Muscle of leg (tissue), 16 donors: ENCODE data around the gene KLF1. TPM values are rescaled to one million over a fixed set of nuclear protein-coding genes. Genes with fewer than 3 reads are reported as not detected.

ENCODE experiments used
- DNase-seq: peaks from one replicate; pipeline ENCODE4 v3.0.0; 2013
- H3K27ac ChIP-seq: one replicate; pipeline ENCODE4 v1.5.1; 2013; ENCODE audit warnings: mild to moderate bottlenecking, low read length, control low read depth
- H3K27me3 ChIP-seq: one replicate; pipeline ENCODE4 v1.6.1; 2013; ENCODE audit warnings: low read length; ENCODE audit not compliant: control insufficient read depth, insufficient read depth
- H3K36me3 ChIP-seq: one replicate; pipeline ENCODE4 v1.6.1; 2013; ENCODE audit warnings: low read length; ENCODE audit not compliant: control insufficient read depth, insufficient read depth
- H3K4me1 ChIP-seq: one replicate; pipeline ENCODE4 v1.6.1; 2013; ENCODE audit warnings: low read length; ENCODE audit not compliant: control insufficient read depth, insufficient read depth
- H3K4me3 ChIP-seq: one replicate; pipeline ENCODE4 v1.5.1; 2013; ENCODE audit warnings: low read length, control low read depth
- H3K9me3 ChIP-seq: replicated peaks from 2 replicates; pipeline ENCODE4 v1.6.1; 2013; ENCODE audit warnings: low read depth, low read length; ENCODE audit not compliant: control insufficient read depth
- WGBS: methylation state at CpG from one replicate; pipeline ENCODE4 v1.1.5; 2013; ENCODE audit warnings: missing lambda C conversion rate; ENCODE audit not compliant: insufficient coverage; 5-methylcytosine and 5-hydroxymethylcytosine counted together
- long read RNA-seq, 11 donors: transcript quantifications; one replicate each; lab custom pipeline, GENCODE V29; 2026
- polyA plus RNA-seq, 8 donors: library from polyadenylated mRNA; unstranded; fragments of 120-200 nt; gene quantifications; one replicate each; pipeline versions ENCODE4 v1.2.1 to v1.2.3, GENCODE V29; 2013; ENCODE audit warnings: inconsistent platforms in 1 of 8, low replicate concordance in 1 of 8; ENCODE audit not compliant: insufficient read length in 8 of 8, insufficient read depth in 1 of 8
- total RNA-seq: library from RNA; stranded (reverse); fragments of 120-200 nt; gene quantifications from one replicate; pipeline ENCODE4 v1.2.4, GENCODE V29; 2013

KLF1 gene
- total RNA-seq (0.31 TPM), polyA plus RNA-seq (1 to 10 TPM in 4 of 8 donors, under 1 TPM in 4; 0.32 to 1.5 (median 1.0) TPM)
- long read RNA-seq, donor 1 = 0 reads
- long read RNA-seq, donor 2 = 0 reads
- long read RNA-seq, donor 3, partial matches to known transcripts = 0 of 1 reads
- long read RNA-seq, donor 3, other reads (novel, unspliced or antisense) = 0 of 1 reads
- long read RNA-seq, donor 4 = 0 reads
- long read RNA-seq, donor 5, partial matches to known transcripts = 0 of 2 reads
- long read RNA-seq, donor 5, other reads (novel, unspliced or antisense) = 0 of 2 reads
- long read RNA-seq, donor 6 = 0 reads
- long read RNA-seq, donor 7, partial matches to known transcripts = 0 of 1 reads
- long read RNA-seq, donor 7, other reads (novel, unspliced or antisense) = 0 of 1 reads
- long read RNA-seq, donor 8 = 0 reads
- long read RNA-seq, donor 9 = 0 reads
- long read RNA-seq, donor 10 = 0 reads
- long read RNA-seq, donor 11 = 0 reads

- DNase-seq = no peak
- no peak within 1 kb of the TSS for H3K4me3 ChIP-seq
- H3K9me3 ChIP-seq = peaks cover 5% of the 10 kb centered on the region
- H3K36me3 ChIP-seq = peaks cover 3% of the 10 kb centered on the region
- no peak within 1 kb of the TSS for H3K27ac ChIP-seq
- peaks cover 25% of the 10 kb centered on the region for H3K4me1 ChIP-seq
- H3K27me3 ChIP-seq = peaks cover 50% of the 10 kb centered on the region
- WGBS = 51% methylated on average over 11 of the region's 17 CpGs
These were observed at the start of gene KLF1 for GRCh38 chr19:12886969-12887747. Gene KLF1 (minus strand): TSS chr19:12887201. CDS start chr19:12887140, 61 bp downstream.

- no peaks in the 10 kb centered on the region for H3K9me3 ChIP-seq
- H3K27ac ChIP-seq = no peak overlapping the region
- H3K4me3 ChIP-seq = no peak overlapping the region
- H3K4me1 ChIP-seq = peaks cover 40% of the 10 kb centered on the region
- no peak for DNase-seq
- H3K27me3 ChIP-seq = no peaks in the 10 kb centered on the region
- 77% methylated on average over 4 of the region's 7 CpGs for WGBS
- peaks cover 23% of the 10 kb centered on the region for H3K36me3 ChIP-seq
These were observed 49.6 kb upstream of the KLF1 start for GRCh38 chr19:12936582-12936981.

DNA sequence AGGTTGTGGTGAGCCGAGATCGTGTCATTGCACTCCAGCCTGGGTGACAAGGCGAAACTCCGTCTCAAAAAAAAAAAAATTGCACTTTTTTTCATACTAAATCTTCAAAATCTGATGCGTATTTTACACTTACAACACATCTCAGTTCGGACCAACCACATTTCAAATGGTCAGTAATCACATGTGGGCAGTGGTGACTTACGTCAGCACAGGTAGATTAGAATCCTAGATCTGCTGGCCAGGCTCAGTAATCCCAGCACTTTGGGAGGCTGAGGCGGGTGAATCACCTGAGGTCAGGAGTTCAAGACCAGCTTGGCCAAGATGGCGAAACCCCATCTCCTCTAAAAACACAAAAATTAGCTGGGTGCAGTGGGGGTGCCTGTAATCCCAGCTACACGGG, 48.1 kb upstream of the KLF1 start:
- peaks cover 18% of the 10 kb centered on the region for H3K36me3 ChIP-seq
- no peak overlapping the region for H3K27ac ChIP-seq
- H3K4me3 ChIP-seq = no peak overlapping the region
- H3K9me3 ChIP-seq = no peaks in the 10 kb centered on the region
- peaks cover 30% of the 10 kb centered on the region for H3K4me1 ChIP-seq
- 89% methylated on average over 4 of the region's 10 CpGs for WGBS
- no peaks in the 10 kb centered on the region for H3K27me3 ChIP-seq
- DNase-seq = no peak

DNA sequence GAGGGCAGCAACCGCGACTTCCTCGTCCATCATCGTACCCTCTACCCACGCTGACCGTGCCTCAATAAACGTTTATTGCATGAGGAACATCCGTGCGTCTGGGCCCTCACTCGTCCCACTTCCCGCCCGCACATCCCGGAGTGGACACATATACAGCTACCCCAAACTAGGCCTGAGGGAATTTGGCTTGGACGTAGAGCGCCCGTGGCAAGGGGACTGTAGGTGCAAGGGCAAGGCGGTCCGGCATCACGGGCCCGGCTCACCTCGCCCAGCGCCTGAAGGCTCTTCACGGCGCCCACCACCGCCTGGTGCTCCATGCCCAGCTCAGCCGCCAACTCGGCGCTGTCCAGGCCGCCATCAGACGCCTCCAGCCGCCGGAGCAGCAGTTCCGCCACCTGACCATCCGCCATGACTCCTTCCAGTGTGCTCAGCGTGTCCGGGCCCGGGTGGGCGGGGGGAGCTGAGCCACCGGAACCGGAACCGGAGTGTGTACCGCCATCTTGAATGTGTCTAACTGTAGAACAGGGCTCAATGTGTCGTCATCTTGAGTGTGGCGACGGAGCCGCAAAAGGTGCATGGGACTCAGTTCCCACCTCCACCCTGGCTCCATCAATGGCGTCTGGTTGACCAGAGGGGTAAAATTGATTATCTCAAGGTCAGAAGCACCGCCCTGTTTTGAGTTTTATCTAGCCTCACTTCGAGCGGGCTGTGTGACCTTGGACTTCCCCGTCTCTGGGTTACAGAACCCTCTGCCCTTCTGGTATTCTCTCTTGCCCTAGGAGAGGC, 46.5 kb upstream of the KLF1 start, which contains the start of gene FARSA:
TSS of gene FARSA (minus strand) at position 425 of the 786 bp plus-strand sequence. CDS start at position 410, 15 bp downstream.
- WGBS = 5% methylated on average over 45 of the region's 51 CpGs
- Histone ChIP-seq H3K27me3 (no peaks in the 10 kb centered on the region), H3K4me3 (peak within 1 kb of the TSS; percentile 87), H3K27ac (peak within 1 kb of the TSS; percentile 71), H3K9me3 (no peaks in the 10 kb centered on the region), H3K4me1 (peaks cover 21% of the 10 kb centered on the region), H3K36me3 (peaks cover 24% of the 10 kb centered on the region)
- peak; percentile 97 for DNase-seq

DNA sequence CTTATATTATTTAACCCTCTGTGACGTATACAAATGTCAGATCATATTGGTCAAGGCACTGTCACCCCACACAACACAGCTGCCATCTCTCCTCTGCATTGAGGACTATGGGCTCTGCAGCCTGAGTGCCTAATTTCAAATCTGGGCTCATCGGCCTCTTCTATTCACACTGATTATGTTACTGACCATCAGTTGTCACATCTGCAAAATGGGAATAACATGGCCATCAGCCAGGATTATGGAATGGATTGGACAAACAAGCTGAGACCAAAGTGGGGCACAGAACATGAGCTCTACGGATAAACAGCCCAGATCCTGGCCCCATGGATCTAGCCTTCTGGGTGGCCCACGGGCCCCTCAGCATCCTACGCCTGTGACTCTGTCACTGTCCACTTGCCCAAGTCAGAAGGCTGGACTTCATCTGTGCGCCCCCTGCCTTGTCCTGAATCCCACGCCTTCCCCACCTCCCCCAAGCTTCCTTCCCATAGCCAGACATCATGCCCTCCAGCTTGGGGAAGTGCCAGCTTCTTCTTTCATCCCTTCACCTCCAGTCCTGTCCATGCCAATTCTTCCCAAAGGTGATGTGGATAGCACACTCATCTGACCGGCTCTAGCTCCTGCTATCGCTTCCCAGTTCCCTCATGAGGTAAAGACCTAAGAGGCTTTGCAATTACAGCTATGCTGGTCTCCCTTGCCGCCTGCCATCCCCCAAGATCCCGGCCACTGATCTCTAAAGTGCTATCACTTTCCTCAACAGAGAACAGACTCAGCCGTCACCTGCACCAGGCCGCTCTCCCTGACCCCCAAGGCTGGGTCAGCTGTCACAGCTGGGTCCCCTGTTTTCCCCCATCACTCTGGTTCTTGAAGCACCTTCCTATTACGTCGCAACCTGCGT, 45.6 kb upstream of the KLF1 start:
- Histone ChIP-seq H3K27ac (peak overlapping the region; percentile 71), H3K36me3 (peaks cover 32% of the 10 kb centered on the region), H3K4me1 (peaks cover 17% of the 10 kb centered on the region), H3K27me3 (no peaks in the 10 kb centered on the region), H3K4me3 (peak overlapping the region; percentile 87), H3K9me3 (no peaks in the 10 kb centered on the region)
- WGBS = 20% methylated on average over 15 of the region's 16 CpGs
- DNase-seq = no peak

GRCh38 chr19:12930002-12930645, 43.1 kb upstream of the KLF1 start:
- Histone ChIP-seq H3K27me3 (no peaks in the 10 kb centered on the region), H3K36me3 (peaks cover 52% of the 10 kb centered on the region), H3K9me3 (no peaks in the 10 kb centered on the region), H3K4me1 (peaks cover 12% of the 10 kb centered on the region), H3K4me3 (no peak overlapping the region), H3K27ac (no peak overlapping the region)
- no peak for DNase-seq
- 93% methylated on average over 4 of the region's 19 CpGs for WGBS

GRCh38 chr19:12924621-12925310, 37.8 kb upstream of the KLF1 start:
- H3K4me3 ChIP-seq = no peak overlapping the region
- no peak for DNase-seq
- no peaks in the 10 kb centered on the region for H3K4me1 ChIP-seq
- no peak overlapping the region for H3K27ac ChIP-seq
- peaks cover 67% of the 10 kb centered on the region for H3K36me3 ChIP-seq
- no peaks in the 10 kb centered on the region for H3K27me3 ChIP-seq
- WGBS = 95% methylated on average over 20 of the region's 29 CpGs
- H3K9me3 ChIP-seq = no peaks in the 10 kb centered on the region

GRCh38 chr19:12922959-12923358, 36.0 kb upstream of the KLF1 start:
- Histone ChIP-seq H3K9me3 (no peaks in the 10 kb centered on the region), H3K36me3 (peaks cover 51% of the 10 kb centered on the region), H3K27me3 (no peaks in the 10 kb centered on the region), H3K4me1 (peaks cover 4% of the 10 kb centered on the region), H3K4me3 (no peak overlapping the region), H3K27ac (no peak overlapping the region)
- 93% methylated on average over 3 of the region's 4 CpGs for WGBS
- no peak for DNase-seq
